Spleen (tissue), 7 donors: ENCODE measurements around the gene KLHL42.

Source experiments
- CTCF ChIP-seq, 11 experiments: fragments of 200-600 bp in 7 of 11; fragments of 450-650 bp in 4 of 11; sonication (generic) in 4 of 11; IDR thresholded peaks in 8 of 11; conservative IDR thresholded peaks in 3 of 11; 1 replicate in 7 of 11; 2 replicates in 4 of 11; pipeline versions ENCODE4 v1.4.0 to v1.8.0; 2016 to 2021; ENCODE audit warnings: antibody characterized with exemption in 11 of 11, inconsistent platforms in 4 of 11, mild to moderate bottlenecking in 1 of 11
- POLR2A ChIP-seq, 3 donors: fragments of 450-650 bp; IDR thresholded peaks; one replicate each; pipeline ENCODE4 v1.5.1; 2017; ENCODE audit warnings: antibody characterized with exemption in 3 of 3, mild to moderate bottlenecking in 1 of 3
- donor health status: DM: no; HTN: no; CAD: no; lungs with moderate emphysema.
- donor health status: DM: no; HTN: no; CAD: no.
- donor health status: DM: no; HTN: no; CAD: no.

GRCh38 chr12:27747111-27747820 is 32.8 kb upstream of the KLHL42 start:
- TF ChIP-seq CTCF (IDR thresholded peaks at IDR 0.05 in 8 of 11, conservative IDR thresholded peaks at IDR 0.05 in 3 of 11) (no peak), POLR2A (IDR thresholded peaks at IDR 0.05) (no peak)
